Esophagus muscularis mucosa (tissue), 4 donors: ENCODE data around the gene UST. TPM values are rescaled to one million over a fixed set of nuclear protein-coding genes. Genes with fewer than 3 reads are reported as not detected.
"Not testable (repeated sequence)": the region's sequence is repeated elsewhere in the genome, so short reads cannot be mapped to it uniquely, and the experiment has no call there.

Experiments
- DNase-seq: peaks from one replicate; pipeline ENCODE4 v3.0.0-alpha.2; 2017; ENCODE audit errors: extremely low spot score
- H3K27ac ChIP-seq, 4 donors: fragments of 200-600 bp; sonication (generic); replicated peaks in 1 of 4; 1 replicate in 3 of 4; 2 replicates in 1 of 4; pipeline ENCODE4 v1.5.1; 2016 to 2019; ENCODE audit warnings: mild to moderate bottlenecking in 1 of 4
- H3K27me3 ChIP-seq, 4 donors: fragments of 200-600 bp; sonication (generic); one replicate each; pipeline versions ENCODE4 v1.5.1 to v1.6.0; 2016 to 2019
- H3K36me3 ChIP-seq, 4 donors: fragments of 200-600 bp; sonication (generic); one replicate each; pipeline ENCODE4 v1.5.1; 2016 to 2019
- H3K4me1 ChIP-seq, 4 donors: fragments of 200-600 bp; sonication (generic); one replicate each; pipeline ENCODE4 v1.5.1; 2016 to 2019
- H3K4me3 ChIP-seq, 4 donors: fragments of 200-600 bp; sonication (generic); 1 replicate in 2 of 4; 2 replicates in 2 of 4; pipeline ENCODE4 v1.5.1; 2016 to 2019; ENCODE audit warnings: mild to moderate bottlenecking in 4 of 4, moderate library complexity in 1 of 4
- H3K9me3 ChIP-seq, 4 donors: fragments of 200-600 bp; sonication (generic); 1 replicate in 3 of 4; 2 replicates in 1 of 4; pipeline ENCODE4 v1.5.1; 2016 to 2019
- EP300 ChIP-seq: sonication (generic); formaldehyde crosslinking; IDR thresholded peaks from one replicate; pipeline ENCODE4 v1.6.1; 2017; ENCODE audit warnings: antibody characterized with exemption
- POLR2A ChIP-seq: fragments of 450-650 bp; IDR thresholded peaks from one replicate; pipeline ENCODE4 v1.6.1; 2017; ENCODE audit warnings: antibody characterized with exemption, moderate library complexity, mild to moderate bottlenecking, low read depth
- POLR2AphosphoS5 ChIP-seq, 2 donors: sonication (generic); formaldehyde crosslinking; IDR thresholded peaks; one replicate each; pipeline ENCODE4 v1.6.1; 2017; ENCODE audit warnings: antibody characterized with exemption in 2 of 2
- WGBS: methylation state at CpG from one replicate; pipeline ENCODE4 v1.1.5; 2018; 5-methylcytosine and 5-hydroxymethylcytosine counted together
- intact Hi-C: fragments of 100-400 bp; cut with DNase I; formaldehyde crosslinking; loops from one replicate; pipeline ENCODE4 v1.15.1; 2023
- total RNA-seq, 4 donors: library from RNA; depleted of rRNA; stranded (reverse); fragments of >200 nt; gene quantifications; one replicate each; pipeline versions ENCODE4 v1.1.0 to v1.2.1, GENCODE V29; 2016
- TF ChIP-seq, protein P1 (sequence below), 3 experiments: fragments of 200-600 bp in 2 of 3; fragments of 450-650 bp in 1 of 3; sonication (generic) in 2 of 3; IDR thresholded peaks; one replicate each; pipeline ENCODE4 v1.5.1; 2017 to 2019; ENCODE audit warnings: antibody characterized with exemption in 3 of 3, mild to moderate bottlenecking in 2 of 3, moderate library complexity in 1 of 3

The UST gene
- total RNA-seq, 4 donors from 2014 or later = 29.1 to 46.3 (median 32.4) TPM

DNA sequence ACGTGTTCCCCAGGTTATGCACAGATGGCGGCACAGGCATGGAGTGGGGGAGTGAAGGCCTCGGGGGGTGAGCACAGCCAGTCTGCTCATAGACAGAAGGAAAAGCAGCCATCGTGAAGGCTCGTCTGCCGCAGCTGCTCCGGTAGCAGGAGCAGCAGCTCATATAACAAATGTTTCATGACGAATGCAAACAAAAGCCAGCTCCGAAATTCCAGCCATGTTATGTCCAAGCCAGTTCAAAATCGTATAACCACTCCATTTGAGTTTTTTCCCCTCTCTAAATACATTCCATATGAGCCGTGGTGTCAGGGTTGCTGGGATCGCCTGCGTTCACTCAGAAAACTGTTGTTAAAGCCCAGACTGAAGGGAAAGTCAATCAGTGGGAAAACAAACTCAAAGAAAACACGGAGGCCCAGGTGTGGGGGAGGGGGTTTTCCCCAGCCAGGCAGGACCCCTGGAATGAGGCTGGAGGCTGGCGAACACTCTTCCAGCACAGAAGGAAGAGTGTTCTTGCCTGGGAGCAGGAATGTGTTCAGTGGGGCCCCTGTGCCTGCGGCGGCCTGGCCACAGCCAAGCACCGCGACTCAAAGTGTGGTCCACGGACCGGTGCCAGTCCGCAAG, 290.3 kb downstream of the UST start:
- H3K27me3 ChIP-seq = no peaks in the 10 kb centered on the region
- no peaks in the 10 kb centered on the region for H3K9me3 ChIP-seq
- TF ChIP-seq POLR2A (no peak), EP300 (no peak), POLR2AphosphoS5 (IDR thresholded peaks at IDR 0.05) (no peak)
- TF ChIP-seq, protein P1, sequence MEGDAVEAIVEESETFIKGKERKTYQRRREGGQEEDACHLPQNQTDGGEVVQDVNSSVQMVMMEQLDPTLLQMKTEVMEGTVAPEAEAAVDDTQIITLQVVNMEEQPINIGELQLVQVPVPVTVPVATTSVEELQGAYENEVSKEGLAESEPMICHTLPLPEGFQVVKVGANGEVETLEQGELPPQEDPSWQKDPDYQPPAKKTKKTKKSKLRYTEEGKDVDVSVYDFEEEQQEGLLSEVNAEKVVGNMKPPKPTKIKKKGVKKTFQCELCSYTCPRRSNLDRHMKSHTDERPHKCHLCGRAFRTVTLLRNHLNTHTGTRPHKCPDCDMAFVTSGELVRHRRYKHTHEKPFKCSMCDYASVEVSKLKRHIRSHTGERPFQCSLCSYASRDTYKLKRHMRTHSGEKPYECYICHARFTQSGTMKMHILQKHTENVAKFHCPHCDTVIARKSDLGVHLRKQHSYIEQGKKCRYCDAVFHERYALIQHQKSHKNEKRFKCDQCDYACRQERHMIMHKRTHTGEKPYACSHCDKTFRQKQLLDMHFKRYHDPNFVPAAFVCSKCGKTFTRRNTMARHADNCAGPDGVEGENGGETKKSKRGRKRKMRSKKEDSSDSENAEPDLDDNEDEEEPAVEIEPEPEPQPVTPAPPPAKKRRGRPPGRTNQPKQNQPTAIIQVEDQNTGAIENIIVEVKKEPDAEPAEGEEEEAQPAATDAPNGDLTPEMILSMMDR (IDR thresholded peaks at IDR 0.05) = no peak
- intact Hi-C loops = loop anchor here (5.0 kb wide), 1 partner anchor 40 kb away; no protein-coding TSS in a partner anchor
- no peak overlapping the region for H3K4me3 ChIP-seq
- peak overlapping the region in 1 of 4 donors; percentile 5 for H3K27ac ChIP-seq
- 66% methylated on average over 22 of the region's 22 CpGs for WGBS
- peaks cover 0 to 22% (median 21%) of the 10 kb centered on the region in 4 donors for H3K4me1 ChIP-seq
- peak; percentile 82 for DNase-seq
- peaks cover 0 to 9% (median 0%) of the 10 kb centered on the region in 4 donors for H3K36me3 ChIP-seq

GRCh38 chr6:149039025-149039424, 292.2 kb downstream of the UST start:
- not testable (repeated sequence) for H3K27me3 ChIP-seq, H3K27ac ChIP-seq, H3K4me3 ChIP-seq, H3K9me3 ChIP-seq, H3K4me1 ChIP-seq, H3K36me3 ChIP-seq
- intact Hi-C loops = loop anchor here (5.0 kb wide), 1 partner anchor 38 kb away; no protein-coding TSS in a partner anchor
- 89% methylated on average over 7 of the region's 7 CpGs for WGBS
- DNase-seq = peak; percentile 34

DNA sequence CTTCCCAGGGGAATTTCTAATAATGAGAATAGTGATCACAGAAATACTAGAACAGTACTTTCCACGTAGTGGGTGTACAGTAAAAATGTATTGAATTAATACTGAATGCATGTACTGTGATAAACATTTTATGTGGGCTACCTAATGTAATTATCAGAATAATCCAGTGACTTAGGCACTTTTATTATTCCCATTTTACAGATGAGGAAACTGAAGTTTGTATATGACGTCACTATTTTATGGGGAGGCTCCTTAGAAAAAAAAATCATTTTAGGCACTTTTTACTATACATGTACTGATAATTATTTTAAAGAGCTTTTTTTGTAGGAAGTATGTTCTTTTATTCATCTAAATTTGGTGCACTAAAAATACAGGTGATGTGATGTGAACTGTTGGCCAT, 295.1 kb downstream of the UST start:
- Histone ChIP-seq H3K27me3 (no peaks in the 10 kb centered on the region), H3K4me1 (peaks cover under 1 to 5% (median 2%) of the 10 kb centered on the region in 4 donors), H3K27ac (no peak overlapping the region), H3K36me3 (peaks cover 0 to 9% (median 0%) of the 10 kb centered on the region in 4 donors), H3K9me3 (no peaks in the 10 kb centered on the region), H3K4me3 (no peak overlapping the region)
- no peak for TF ChIP-seq POLR2A
- no peak for TF ChIP-seq EP300
- TF ChIP-seq, protein P1 (IDR thresholded peaks at IDR 0.05) = no peak
- no peak for TF ChIP-seq POLR2AphosphoS5 (IDR thresholded peaks at IDR 0.05)
- 93% methylated on average over 2 of the region's 2 CpGs for WGBS
- no peak for DNase-seq
- intact Hi-C loops = no loop called here

- TF ChIP-seq POLR2A = no peak
- TF ChIP-seq EP300 = no peak
- TF ChIP-seq, protein P1 (IDR thresholded peaks at IDR 0.05) = no peak
- TF ChIP-seq POLR2AphosphoS5 (IDR thresholded peaks at IDR 0.05) = no peak
- peaks cover 0 to 9% (median 0%) of the 10 kb centered on the region in 4 donors for H3K36me3 ChIP-seq
- WGBS = 94% methylated on average over 10 of the region's 10 CpGs
- intact Hi-C loops = no loop called here
- no peak overlapping the region for H3K27ac ChIP-seq
- H3K9me3 ChIP-seq = no peaks in the 10 kb centered on the region
- H3K4me3 ChIP-seq = no peak overlapping the region
- DNase-seq = no peak
- peaks cover 0 to 5% (median 2%) of the 10 kb centered on the region in 4 donors for H3K4me1 ChIP-seq
- H3K27me3 ChIP-seq = no peaks in the 10 kb centered on the region
Observed at GRCh38 chr6:149043476-149044130, 296.8 kb downstream of the UST start.

DNA sequence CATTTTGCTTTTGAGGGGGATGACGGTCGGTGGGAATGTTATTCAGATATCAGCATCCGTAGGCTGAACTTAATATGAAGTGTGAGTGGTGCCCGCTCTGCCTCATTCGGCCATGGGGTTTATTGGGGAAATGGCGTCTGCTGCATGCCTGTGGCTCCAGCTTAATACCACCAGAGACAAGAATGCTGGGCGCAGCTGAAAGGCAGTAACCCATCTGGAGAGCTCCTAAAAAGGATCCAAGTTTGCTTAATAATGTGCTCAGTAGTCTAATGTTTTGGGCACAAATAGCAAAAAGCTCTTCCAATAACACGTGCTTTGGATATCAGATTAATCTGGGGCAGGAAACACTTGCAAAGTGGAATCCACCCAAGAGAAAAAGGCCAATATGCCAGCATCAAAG, 297.7 kb downstream of the UST start:
- intact Hi-C loops = no loop called here
- H3K27ac ChIP-seq = no peak overlapping the region
- H3K9me3 ChIP-seq = no peaks in the 10 kb centered on the region
- peak; percentile 72 for DNase-seq
- H3K27me3 ChIP-seq = no peaks in the 10 kb centered on the region
- 89% methylated on average over 8 of the region's 8 CpGs for WGBS
- peaks cover 0 to 5% (median 2%) of the 10 kb centered on the region in 4 donors for H3K4me1 ChIP-seq
- TF ChIP-seq, protein P1 (IDR thresholded peaks at IDR 0.05) = no peak
- TF ChIP-seq POLR2AphosphoS5 (IDR thresholded peaks at IDR 0.05) (no peak), POLR2A (no peak), EP300 (no peak)
- no peak overlapping the region for H3K4me3 ChIP-seq
- H3K36me3 ChIP-seq = peaks cover 0 to 7% (median 0%) of the 10 kb centered on the region in 4 donors
